ENCODE results near the gene C16orf54.
"Not testable (repeated sequence)": the region's sequence is repeated elsewhere in the genome, so short reads cannot be mapped to it uniquely, and the experiment has no call there.

C16orf54 gene

GRCh38 chr16:29701214-29701555, 44.6 kb downstream of the C16orf54 start:
- no peak for DNase-seq

GRCh38 chr16:29700253-29700987, 45.4 kb downstream of the C16orf54 start:
- peak; percentile 61 to 64 for DNase-seq

GRCh38 chr16:29699324-29700219, 46.2 kb downstream of the C16orf54 start:
- DNase-seq: no peak

GRCh38 chr16:29698484-29699323, 47.1 kb downstream of the C16orf54 start:
- no peak for DNase-seq

GRCh38 chr16:29698042-29698441, 47.7 kb downstream of the C16orf54 start:
- no peak for DNase-seq

- no peak for DNase-seq
Measured at GRCh38 chr16:29697391-29697790, 48.4 kb downstream of the C16orf54 start.

- no peak for DNase-seq
Measured at GRCh38 chr16:29696881-29697331, 48.9 kb downstream of the C16orf54 start.

- not testable (repeated sequence) for DNase-seq
Measured at GRCh38 chr16:29695675-29696074, 50.1 kb downstream of the C16orf54 start.

- no peak for DNase-seq
Measured at GRCh38 chr16:29694384-29695195, 51.2 kb downstream of the C16orf54 start.

GRCh38 chr16:29692606-29693005, 53.2 kb downstream of the C16orf54 start:
- DNase-seq: not testable (repeated sequence)
